Mesodermal cell (in vitro differentiated cells): Measurements from ENCODE around the gene CAPN9.

Experiments
- H3K27ac ChIP-seq: 2 replicates; pipeline ENCODE4 v1.7.0; 2013; ENCODE audit warnings: mild to moderate bottlenecking, low read depth, low read length, moderate library complexity; ENCODE audit not compliant: severe bottlenecking
- H3K36me3 ChIP-seq: 2 replicates; pipeline ENCODE4 v1.7.1; 2013; ENCODE audit warnings: mild to moderate bottlenecking, low read length, moderate library complexity; ENCODE audit not compliant: control insufficient read depth, insufficient read depth
- H3K4me1 ChIP-seq: one replicate; pipeline ENCODE4 v1.7.1; 2013; ENCODE audit warnings: mild to moderate bottlenecking, low read length; ENCODE audit not compliant: insufficient read depth, control insufficient read depth, poor library complexity, severe bottlenecking
- H3K4me3 ChIP-seq: 2 replicates; pipeline ENCODE4 v1.7.0; 2013; ENCODE audit warnings: low read length, control low read depth, mild to moderate bottlenecking; ENCODE audit not compliant: insufficient read depth, poor library complexity, severe bottlenecking; ENCODE audit errors: extremely low read depth
- H3K9me3 ChIP-seq: 2 replicates; pipeline ENCODE4 v1.7.1; 2013; ENCODE audit warnings: mild to moderate bottlenecking, low read length, moderate library complexity; ENCODE audit not compliant: control insufficient read depth
- WGBS, 2 experiments: methylation state at CpG; one replicate each; pipeline ENCODE4 v1.1.5; 2013; ENCODE audit warnings: missing lambda C conversion rate in 2 of 2; ENCODE audit not compliant: insufficient coverage in 2 of 2; 5-methylcytosine and 5-hydroxymethylcytosine counted together

The CAPN9 gene

DNA sequence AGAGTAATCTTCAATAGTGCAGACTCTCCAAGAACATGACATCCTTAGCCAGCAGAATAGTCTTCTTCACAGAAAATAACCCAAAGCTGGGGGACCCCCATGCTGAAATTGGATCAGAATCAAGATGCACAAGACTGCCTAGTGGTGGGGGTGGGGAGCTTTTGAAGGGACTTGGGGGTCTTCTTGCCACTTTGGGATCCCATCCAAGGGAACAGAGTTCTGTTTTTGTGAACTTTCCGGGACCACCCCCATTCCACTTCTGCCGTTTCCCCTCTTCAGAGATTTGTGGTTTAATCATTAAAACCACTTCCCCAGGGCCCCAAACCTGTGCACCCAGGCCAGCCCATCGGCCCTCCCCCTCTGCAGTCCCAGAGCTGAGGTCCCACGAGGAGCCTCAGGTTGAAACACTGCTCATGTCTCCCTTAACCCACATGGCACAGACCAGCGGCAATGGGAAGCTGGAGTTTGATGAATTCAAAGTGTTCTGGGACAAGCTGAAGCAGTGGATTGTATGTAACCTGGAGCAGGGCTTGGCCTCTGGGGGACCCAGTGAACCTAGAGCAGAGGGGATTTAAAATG, 44.9 kb downstream of the CAPN9 start:
- no peaks in the 10 kb centered on the region for H3K9me3 ChIP-seq
- no peaks in the 10 kb centered on the region for H3K36me3 ChIP-seq
- H3K27ac ChIP-seq = no peak overlapping the region
- H3K4me1 ChIP-seq = no peaks in the 10 kb centered on the region
- WGBS, 2 experiments = 90 to 96% methylated on average over 3 to 4 of the region's 5 CpGs
- H3K4me3 ChIP-seq = no peak overlapping the region

DNA sequence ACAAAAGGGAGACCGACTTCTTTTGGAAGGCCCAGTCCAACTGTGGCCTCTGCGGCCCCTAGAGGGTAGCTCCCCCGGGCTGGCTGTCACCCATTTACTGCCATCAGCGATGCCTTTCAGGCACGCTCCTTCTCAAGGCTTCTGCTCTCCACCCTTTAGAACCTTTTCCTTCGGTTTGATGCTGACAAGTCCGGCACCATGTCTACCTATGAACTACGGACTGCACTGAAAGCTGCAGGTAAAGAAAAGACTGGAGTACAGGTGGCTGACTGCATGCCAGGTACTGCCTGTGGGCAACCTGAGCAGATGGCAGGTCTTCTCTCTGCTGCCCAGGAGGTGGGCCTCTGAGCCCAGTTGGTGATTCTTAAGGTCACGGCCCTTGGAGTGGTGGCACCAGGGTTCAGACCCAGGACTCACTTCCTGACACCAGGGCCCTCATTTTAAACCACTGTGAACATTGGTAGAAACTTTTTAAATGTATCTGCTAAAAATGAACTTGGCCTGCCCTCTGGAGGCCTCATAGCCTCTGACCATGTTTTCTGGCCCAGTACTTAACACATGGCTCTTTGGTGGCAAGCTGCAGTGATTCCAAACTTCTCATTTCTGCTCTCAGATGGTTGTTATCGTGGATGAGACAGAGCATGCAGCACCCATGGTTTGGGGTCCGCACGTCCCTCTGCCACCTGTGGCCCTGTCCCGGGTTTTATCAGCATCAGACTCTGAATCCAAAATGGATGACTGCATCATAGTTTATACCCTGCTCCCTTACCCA, 45.7 kb downstream of the CAPN9 start:
- H3K4me3 ChIP-seq = no peak overlapping the region
- 86 to 92% methylated on average over 13 of the region's 13 CpGs for WGBS, 2 experiments

DNA sequence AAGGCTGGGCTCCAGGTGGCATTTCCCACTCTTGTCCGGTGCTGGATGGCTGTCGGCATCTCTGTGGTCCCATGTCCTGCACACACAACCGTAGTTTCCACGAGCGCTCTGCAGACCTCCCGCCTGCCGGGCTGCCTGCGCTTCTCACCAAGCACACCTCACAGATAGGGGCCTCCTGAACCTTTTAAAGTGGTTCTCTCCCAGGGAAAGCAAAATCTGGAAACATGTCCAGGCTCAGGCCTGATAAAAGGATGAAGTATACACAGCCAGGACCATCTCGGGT, 46.2 kb downstream of the CAPN9 start:
- WGBS, 2 experiments = 95 to 98% methylated on average over 7 to 8 of the region's 9 CpGs
- no peak overlapping the region for H3K27ac ChIP-seq
- H3K36me3 ChIP-seq = no peaks in the 10 kb centered on the region
- H3K9me3 ChIP-seq = no peaks in the 10 kb centered on the region
- H3K4me1 ChIP-seq = no peaks in the 10 kb centered on the region
- no peak overlapping the region for H3K4me3 ChIP-seq

More for the DNA sequence above, 45.7 kb downstream of the CAPN9 start:
- Histone ChIP-seq H3K36me3 (no peaks in the 10 kb centered on the region), H3K9me3 (no peaks in the 10 kb centered on the region), H3K27ac (no peak overlapping the region), H3K4me1 (no peaks in the 10 kb centered on the region)

DNA sequence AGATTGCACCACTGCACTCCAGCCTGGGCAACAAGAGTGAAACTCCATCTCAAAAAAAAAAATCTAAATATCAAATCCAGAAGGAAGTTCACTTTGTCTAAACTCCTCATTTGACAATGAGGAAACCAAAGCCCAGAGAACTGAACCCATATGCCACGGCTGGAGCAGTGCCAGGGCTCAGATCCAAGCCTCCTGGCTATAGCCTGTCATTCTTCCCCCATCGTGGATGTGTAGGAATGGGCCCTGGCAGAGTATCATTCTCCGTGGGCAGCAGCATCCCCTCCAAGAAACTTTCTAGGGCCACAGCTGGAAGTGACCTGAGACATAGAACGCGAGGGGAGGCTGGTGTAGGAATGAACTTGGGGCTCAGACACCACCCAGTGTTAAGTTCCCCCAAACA, 47.2 kb downstream of the CAPN9 start:
- Histone ChIP-seq H3K4me3 (no peak overlapping the region), H3K4me1 (no peaks in the 10 kb centered on the region), H3K27ac (no peak overlapping the region), H3K9me3 (no peaks in the 10 kb centered on the region), H3K36me3 (no peaks in the 10 kb centered on the region)
- 82 to 91% methylated on average over 1 to 5 of the region's 5 CpGs for WGBS, 2 experiments

DNA sequence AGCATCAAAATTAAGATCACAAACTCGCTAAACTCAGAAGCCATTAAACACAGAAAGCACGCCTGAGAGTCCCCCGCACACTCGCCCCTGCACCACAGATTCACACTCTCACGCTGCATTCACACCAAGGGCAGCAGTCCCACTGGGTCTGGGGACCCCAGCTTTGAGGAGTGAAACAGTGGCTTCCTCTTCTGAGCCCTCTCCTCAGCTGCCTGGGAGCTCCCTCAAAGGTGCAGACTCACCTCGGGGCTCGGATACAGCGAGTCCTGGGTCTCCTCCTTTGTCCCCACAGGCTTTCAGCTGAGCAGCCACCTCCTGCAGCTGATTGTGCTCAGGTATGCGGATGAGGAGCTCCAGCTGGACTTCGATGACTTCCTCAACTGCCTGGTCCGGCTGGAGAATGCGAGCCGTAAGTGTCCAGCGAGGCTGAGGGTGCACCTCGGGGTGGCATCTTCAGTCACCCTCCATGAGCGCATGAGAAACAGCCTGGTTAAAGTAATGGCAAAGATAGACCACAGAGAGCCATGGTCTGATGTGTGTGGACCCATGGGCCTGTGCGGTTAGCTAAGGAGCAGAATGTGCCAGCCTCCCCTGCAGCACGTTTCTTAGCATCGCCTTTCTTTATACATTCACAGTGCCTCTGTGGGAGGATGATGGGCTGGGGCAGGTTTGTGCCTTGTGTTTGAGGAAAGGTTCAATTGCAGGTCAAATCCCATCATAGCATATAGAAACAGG, 47.9 kb downstream of the CAPN9 start:
- no peak overlapping the region for H3K4me3 ChIP-seq
- H3K27ac ChIP-seq = no peak overlapping the region
- no peaks in the 10 kb centered on the region for H3K36me3 ChIP-seq
- H3K4me1 ChIP-seq = no peaks in the 10 kb centered on the region
- WGBS, 2 experiments = 85 to 92% methylated on average over 17 of the region's 19 CpGs
- no peaks in the 10 kb centered on the region for H3K9me3 ChIP-seq

DNA sequence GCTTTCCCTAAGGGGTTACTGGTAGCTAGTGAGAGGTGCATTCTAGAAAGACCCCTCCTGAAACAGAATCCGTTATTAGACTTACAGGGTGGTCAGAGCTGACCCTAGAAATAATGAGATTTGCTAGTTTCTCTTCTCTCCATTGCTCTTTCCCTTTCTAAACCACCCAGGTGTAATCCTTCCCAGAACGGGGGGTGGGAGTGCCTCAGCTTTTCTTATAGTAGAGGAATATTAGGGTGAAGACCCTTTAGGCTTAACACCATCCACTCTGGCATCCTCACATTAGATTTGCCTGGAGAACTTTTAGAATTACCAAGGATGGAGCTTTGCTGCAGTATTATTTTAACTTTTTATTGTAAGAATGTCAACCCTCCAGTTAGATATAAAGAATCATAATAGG, 49.4 kb downstream of the CAPN9 start:
- H3K4me3 ChIP-seq = no peak overlapping the region
- H3K36me3 ChIP-seq = no peaks in the 10 kb centered on the region
- H3K4me1 ChIP-seq = no peaks in the 10 kb centered on the region
- H3K27ac ChIP-seq = no peak overlapping the region
- 80 to 100% methylated on average over 1 of the region's 2 CpGs for WGBS, 2 experiments
- no peaks in the 10 kb centered on the region for H3K9me3 ChIP-seq

DNA sequence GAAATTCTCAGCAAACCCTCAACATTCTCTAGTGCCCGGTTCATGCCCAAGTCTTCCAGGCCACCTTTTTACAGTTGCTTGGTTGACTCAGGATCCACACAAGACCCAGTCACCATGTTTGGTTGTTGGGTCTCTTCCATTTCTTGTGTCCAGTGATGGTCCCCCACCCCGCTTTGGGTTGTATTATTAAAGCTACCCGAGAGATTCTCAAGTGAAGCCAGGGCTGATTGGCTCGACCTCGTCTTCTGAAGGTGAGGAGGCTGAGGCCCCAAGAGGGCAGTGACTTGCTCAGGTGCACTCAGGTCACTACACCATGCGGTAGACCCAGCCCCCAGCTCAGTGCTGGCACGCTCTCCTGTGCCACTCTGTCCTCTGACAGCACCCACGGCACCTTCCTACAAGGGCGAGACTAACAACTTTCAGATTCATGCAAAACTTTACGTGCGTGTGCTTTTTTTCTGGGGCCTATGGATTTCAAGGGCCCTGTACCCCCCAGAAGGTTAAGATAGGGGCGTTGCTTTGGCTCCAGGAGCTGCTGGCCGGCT, 50.3 kb downstream of the CAPN9 start:
- H3K36me3 ChIP-seq = no peaks in the 10 kb centered on the region
- WGBS, 2 experiments = 78 to 92% methylated on average over 11 to 13 of the region's 13 CpGs
- no peak overlapping the region for H3K27ac ChIP-seq
- no peak overlapping the region for H3K4me3 ChIP-seq
- H3K4me1 ChIP-seq = no peaks in the 10 kb centered on the region
- H3K9me3 ChIP-seq = no peaks in the 10 kb centered on the region

DNA sequence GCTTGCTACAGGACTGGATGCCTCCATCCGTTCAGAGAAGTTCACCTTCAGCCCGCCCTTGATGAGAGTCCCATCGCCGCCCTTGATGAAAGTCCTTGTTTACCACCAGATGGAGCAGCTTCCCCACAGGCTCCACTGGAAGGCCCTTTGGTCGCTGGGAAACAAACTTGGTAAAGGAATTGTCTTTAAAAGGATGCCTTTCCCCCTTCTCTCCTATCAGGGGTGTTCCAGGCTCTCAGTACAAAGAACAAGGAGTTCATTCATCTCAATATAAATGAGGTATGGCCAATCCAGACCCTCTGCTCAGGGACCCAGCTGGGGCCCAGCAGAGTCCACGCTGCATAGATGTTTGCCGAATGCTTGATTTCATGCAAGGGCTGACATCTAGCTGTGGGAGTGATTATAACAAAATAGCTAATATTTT, 50.8 kb downstream of the CAPN9 start:
- no peak overlapping the region for H3K27ac ChIP-seq
- H3K4me3 ChIP-seq = no peak overlapping the region
- no peaks in the 10 kb centered on the region for H3K36me3 ChIP-seq
- H3K4me1 ChIP-seq = no peaks in the 10 kb centered on the region
- 20% methylated on average over 6 of the region's 7 CpGs; no CpG with 5 or more reads in 1 of the 2 experiments for WGBS, 2 experiments
- no peaks in the 10 kb centered on the region for H3K9me3 ChIP-seq

DNA sequence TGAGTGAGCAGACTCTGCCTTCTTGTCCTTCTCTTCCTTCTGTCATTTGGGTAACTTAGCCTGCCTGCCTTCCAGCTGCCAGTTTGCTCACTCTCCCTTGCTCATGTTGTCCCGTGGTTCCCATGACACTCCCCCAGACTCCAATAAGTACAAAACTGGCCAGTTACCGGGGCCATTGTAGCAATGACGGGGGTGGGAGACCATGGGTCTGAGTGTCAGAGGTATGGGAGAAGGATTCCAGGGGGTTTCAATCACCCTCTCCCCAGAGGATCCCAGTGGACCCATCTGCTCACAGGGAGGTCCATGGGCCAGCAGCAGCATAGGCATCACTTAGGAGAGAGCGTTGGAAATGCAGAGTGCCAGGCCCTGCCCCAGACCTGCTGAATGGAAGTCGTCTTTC, 51.3 kb downstream of the CAPN9 start:
- H3K36me3 ChIP-seq = no peaks in the 10 kb centered on the region
- 81 to 100% methylated on average over 2 of the region's 5 CpGs for WGBS, 2 experiments
- no peaks in the 10 kb centered on the region for H3K9me3 ChIP-seq
- H3K4me3 ChIP-seq = no peak overlapping the region
- H3K27ac ChIP-seq = no peak overlapping the region
- H3K4me1 ChIP-seq = no peaks in the 10 kb centered on the region

DNA sequence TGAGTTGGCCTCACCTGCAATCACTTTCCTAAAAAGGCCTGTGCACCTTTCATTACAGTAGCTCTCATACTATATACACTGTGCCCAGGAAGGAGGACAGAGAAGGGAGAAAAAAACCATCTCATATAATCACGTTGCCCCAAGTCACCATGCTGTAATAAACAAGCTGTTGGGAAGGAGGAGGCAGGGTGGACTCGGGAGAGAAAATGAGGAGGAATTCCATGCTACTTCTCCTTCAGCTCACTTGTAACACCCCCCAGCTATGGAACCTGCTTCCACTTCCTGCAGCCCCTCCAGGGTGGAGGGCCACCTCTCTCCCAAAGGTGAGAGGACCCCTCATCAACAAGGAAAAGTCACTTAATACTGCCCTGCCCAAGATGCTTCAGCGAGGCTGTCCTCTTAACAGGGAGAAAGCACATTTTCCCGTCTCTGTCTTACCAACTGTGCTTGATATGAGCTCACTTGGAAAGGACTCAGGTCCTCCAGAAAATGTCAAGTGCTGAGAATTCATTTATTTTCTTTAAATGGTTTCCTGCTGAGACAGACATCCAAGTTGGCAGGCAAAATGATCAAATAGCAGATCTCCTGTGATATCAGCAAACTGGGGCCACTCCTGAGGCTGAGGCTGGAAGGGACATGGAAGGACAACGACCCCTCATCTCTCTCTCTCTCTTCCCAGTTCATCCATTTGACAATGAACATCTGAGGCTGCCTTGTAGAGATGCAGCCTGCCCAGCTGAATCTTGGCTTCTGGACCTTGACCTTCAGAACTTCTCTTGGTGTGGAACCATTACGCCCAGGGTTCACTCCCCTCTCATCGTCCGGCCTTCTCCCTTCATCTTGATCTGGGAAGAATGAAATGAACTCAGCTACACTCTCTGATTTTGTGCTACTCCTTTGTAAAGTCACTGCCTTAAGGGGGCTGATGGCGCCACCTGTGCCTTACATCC, 54.0 kb downstream of the CAPN9 start:
- 87 to 91% methylated on average over 6 to 7 of the region's 9 CpGs for WGBS, 2 experiments
- H3K4me3 ChIP-seq = no peak overlapping the region
- no peaks in the 10 kb centered on the region for H3K9me3 ChIP-seq

More for the DNA sequence above, 54.0 kb downstream of the CAPN9 start:
- H3K4me1 ChIP-seq = no peaks in the 10 kb centered on the region
- no peak overlapping the region for H3K27ac ChIP-seq
- no peaks in the 10 kb centered on the region for H3K36me3 ChIP-seq
